Inflammatory macrophage (primary cell): Measurements from ENCODE around the gene FOXD4.
"Not testable (repeated sequence)": the region's sequence is repeated elsewhere in the genome, so short reads cannot be mapped to it uniquely, and the experiment has no call there.

Experiments
- DNase-seq, 2 donors: peaks; one replicate each; pipeline ENCODE4 v3.0.0-alpha.2; 2020 to 2022

FOXD4 gene

DNA sequence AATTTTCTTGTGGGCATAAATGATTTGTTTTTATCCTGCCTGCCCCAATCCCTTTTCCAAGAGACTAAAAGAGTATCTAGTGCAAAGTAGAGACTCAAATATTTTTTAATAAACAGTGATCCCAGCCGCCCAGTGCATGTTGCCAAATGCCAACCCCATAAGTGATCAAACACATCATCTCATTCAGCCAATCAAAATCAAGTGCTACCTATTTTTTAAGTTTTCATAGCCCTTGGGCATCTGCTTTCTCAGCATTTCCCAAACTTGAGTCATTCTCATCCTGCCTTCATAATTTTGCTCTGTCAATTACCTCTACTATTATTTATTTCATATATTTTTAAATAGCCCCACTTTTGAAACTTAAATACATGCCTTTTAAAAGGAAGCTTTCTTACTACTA is 27.4 kb downstream of the FOXD4 start:
- not testable (repeated sequence) for DNase-seq

DNA sequence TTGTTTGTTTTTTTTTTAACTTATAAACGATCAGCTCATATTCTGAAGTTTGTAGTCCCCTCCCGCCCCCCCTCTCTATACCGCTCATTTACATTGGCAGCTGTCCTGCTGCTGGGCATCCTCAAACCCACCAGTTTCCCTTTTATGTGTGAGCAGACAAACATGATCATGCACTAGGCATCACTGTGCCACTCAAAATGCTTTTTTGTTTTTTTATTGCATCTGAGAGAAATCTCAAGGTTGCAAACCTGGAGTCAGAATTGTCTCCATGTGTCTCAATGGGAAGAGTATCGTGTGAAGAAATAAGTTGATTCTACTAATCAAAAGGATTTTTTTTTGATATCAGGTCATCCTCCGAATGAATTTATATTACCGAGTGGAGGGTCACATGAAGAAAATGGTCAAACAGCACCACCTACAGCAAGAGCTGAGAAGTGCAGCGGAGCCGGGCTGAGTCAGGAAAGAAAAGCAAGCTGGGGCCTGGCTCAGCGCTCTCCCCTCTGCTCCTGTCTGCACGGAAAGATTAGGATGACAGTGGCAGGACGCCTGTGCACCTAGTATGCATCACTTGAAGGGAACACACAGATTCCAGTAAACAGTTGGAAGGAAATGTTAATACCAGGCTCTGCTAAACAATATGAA is 29.7 kb downstream of the FOXD4 start:
- not testable (repeated sequence) for DNase-seq

DNA sequence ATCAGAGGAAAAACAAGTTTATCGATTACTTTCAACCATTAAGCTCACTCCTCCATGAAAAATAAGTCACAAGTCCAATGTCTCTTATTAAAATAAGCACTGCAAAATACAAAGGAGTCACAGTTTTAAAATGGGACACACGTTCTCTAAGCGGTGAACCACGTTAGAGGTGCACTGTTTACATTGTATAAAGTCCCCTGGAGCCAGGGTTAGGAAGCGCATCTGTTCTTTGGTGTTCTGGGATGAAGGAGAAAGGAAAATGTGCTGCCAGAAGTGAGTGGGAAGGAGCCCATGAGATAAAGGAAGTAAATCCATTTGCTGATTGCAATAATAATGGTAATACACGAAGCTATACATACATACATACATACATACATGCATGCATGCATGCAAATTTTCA is 30.4 kb downstream of the FOXD4 start:
- not testable (repeated sequence) for DNase-seq

DNA sequence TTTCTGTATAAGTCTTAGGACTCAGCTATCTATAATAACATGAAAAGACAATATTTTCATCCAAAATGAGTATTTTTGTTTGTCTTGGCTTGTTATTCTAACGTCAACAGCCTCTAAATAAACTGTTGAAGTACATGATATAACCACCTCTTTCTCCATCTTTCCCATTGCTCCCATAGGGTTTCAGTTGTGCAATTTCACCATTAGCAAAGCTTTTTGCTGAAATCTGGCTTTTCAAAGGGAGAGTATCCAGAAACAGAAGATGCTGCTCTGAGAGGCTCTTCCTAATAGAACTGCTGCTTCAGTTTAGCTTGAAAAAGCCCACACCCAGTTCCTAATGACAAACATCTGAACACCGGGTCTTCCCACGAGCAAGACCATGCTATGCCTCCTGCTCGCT is 31.1 kb downstream of the FOXD4 start:
- not testable (repeated sequence) for DNase-seq

- not testable (repeated sequence) for DNase-seq
Measured at GRCh38 chr9:86697-87096, 31.5 kb downstream of the FOXD4 start.

DNA sequence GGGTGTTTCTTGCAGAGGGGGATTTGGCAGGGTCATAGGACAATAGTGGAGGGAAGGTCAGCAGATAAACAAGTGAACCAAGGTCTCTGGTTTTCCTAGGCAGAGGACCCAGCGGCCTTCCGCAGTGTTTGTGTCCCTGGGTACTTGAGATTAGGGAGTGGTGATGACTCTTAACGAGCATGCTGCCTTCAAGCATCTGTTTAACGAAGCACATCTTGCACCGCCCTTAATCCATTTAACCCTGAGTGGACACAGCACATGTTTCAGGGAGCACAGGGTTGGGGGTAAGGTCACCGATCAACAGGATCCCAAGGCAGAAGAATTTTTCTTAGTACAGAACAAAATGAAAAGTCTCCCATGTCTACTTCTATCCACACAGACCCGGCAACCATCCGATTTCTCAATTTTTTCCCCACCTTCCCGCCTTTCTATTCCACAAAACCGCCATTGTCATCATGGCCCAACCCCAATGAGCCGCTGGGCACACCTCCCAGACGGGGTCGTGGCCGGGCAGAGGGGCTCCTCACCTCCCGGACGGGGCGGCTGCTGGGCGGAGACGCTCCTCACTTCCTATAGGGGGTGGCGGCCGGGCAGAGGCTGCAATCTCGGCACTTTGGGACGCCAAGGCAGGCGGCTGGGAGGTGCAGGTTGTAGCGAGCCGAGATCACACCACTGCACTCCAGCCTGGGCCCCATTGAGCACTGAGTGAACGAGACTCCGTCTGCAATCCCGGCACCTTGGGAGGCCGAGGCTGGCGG is 35.1 kb downstream of the FOXD4 start:
- DNase-seq = not testable (repeated sequence)

DNA sequence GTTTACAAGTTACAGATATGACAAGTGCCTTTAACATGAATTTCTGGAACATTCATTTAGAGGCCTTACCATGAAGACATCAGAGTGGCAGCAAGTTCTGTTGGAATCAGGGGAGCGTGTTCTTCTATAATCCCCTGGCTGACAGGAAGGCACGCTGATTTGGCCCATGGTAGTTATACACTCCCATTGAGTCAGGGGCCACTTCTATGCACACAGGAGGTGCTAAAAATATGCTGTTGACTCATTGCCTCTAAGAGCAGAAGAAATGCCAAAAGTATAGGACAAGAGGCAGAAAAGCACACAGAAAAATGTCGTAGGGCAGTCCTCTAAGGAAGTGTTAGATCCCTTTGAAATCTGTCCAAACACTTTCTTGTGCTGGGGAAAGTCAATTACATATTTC is 39.9 kb downstream of the FOXD4 start:
- DNase-seq = not testable (repeated sequence)

DNA sequence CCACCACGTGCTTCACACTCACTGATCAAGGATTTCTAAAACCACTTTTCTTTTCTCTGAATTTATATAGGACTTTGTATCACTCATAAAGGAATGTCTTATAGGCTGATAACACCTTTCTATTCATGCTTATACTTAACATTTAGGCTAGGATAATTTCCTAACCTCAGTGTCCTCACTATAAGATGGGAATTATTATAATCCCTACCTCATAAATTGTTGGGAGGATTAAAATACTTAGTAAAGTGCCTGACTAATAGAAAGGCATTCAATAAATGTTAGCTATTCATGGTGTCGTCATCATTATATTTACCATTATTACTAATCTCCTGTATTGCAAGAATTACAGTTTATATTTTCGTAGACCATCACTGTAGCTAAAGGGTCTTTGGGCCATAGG is 41.8 kb downstream of the FOXD4 start:
- DNase-seq = not testable (repeated sequence)

- DNase-seq = not testable (repeated sequence)
Measured at GRCh38 chr9:73900-74525, 44.2 kb downstream of the FOXD4 start.

DNA sequence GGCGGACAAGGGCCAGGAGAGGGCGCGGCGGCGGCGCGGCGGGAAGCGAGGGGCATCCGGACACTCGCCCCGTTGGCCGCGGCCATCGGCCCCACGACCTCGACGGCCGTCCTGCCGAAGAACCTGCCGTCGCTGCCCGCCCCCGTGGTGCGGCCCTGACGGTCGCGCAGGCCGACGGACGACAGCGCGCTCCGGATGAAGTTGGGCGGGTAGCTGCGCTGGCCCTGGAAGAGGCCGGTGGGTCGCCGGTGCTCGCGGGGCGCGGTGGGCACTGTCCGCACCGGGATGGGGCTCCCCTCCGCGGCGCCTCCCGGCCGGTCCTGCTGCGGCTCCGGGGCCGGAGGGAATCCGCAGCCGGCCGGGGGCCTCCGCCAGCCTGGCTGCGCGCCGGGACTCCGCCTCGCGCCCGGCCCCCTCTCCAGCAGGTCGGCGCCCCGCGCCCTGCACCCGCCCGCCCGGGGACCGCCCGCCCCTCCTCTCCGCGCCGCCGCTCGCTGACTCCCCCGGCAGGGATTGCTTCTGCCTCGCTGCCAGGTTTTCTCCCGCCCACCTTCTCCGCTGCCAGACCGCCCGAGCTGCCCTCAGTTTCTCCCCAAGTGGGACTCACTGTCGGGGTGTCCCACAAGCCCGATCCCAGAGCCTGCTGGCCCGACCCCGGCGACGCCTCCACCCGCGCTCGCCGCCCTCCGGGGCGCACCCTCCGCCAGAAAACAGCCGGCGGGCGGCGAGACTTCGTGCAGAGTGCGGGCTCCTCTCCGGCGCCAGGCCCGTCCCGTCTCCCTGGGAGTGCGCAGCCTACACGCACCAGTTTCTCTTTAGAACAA is 44.9 kb downstream of the FOXD4 start:
- peak in 1 of 2 donors; percentile 0 for DNase-seq
